Omental fat pad (tissue), 4 donors: Measurements from ENCODE around the gene KRT23. TPM values are rescaled to one million over a fixed set of nuclear protein-coding genes. Genes with fewer than 3 reads are reported as not detected.

ENCODE experiments used
- ATAC-seq: fragments of 150-250 bp; one replicate; pipeline ENCODE4 v1.9.1; 2016; ENCODE audit warnings: mild to moderate bottlenecking, moderate library complexity; ENCODE audit not compliant: low FRiP score
- DNase-seq: peaks from one replicate; pipeline ENCODE4 v3.0.0-alpha.2; 2019; ENCODE audit warnings: low spot score
- total RNA-seq, 4 donors: library from RNA; depleted of rRNA; stranded (reverse); fragments of >200 nt; gene quantifications; one replicate each; pipeline ENCODE4 v1.1.0, GENCODE V29; 2016
- TF ChIP-seq, protein P1 (sequence below), 3 donors: fragments of 450-650 bp; IDR thresholded peaks; one replicate each; pipeline ENCODE4 v1.5.1; 2016 to 2017; ENCODE audit warnings: antibody characterized with exemption in 3 of 3, mild to moderate bottlenecking in 3 of 3, moderate library complexity in 2 of 3

Gene KRT23
- total RNA-seq, 4 donors from 2014 or later, result 4.3 TPM; not detected in 3

DNA sequence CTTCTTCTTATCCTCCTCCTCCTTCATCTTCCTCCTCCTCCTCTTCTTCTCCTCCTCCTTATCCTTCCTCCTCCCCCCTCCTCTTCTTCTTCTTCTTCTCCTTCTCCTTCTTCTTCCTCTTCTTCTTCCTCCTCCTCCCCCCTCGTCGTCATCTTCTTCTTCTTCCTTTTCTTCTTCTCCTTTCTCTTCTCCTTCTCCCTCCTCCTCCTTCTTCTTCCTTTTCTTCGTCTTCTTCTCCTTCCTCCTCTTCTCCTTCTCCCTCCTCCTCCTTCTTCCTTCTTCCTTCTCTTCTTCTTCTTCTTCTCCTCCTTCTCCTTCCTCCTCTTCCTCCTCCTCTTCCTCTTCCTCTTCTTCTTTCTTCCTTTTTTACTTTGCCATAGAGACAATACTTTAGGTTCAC lies 5.1 kb upstream of the KRT23 start:
- DNase-seq (no peak), ATAC-seq (no peak)
- TF ChIP-seq, protein P1, sequence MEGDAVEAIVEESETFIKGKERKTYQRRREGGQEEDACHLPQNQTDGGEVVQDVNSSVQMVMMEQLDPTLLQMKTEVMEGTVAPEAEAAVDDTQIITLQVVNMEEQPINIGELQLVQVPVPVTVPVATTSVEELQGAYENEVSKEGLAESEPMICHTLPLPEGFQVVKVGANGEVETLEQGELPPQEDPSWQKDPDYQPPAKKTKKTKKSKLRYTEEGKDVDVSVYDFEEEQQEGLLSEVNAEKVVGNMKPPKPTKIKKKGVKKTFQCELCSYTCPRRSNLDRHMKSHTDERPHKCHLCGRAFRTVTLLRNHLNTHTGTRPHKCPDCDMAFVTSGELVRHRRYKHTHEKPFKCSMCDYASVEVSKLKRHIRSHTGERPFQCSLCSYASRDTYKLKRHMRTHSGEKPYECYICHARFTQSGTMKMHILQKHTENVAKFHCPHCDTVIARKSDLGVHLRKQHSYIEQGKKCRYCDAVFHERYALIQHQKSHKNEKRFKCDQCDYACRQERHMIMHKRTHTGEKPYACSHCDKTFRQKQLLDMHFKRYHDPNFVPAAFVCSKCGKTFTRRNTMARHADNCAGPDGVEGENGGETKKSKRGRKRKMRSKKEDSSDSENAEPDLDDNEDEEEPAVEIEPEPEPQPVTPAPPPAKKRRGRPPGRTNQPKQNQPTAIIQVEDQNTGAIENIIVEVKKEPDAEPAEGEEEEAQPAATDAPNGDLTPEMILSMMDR (IDR thresholded peaks at IDR 0.05), result no peak

GRCh38 chr17:40940266-40940665 lies 2.8 kb upstream of the KRT23 start:
- no peak for ATAC-seq
- TF ChIP-seq, protein P1 (IDR thresholded peaks at IDR 0.05), result no peak
- DNase-seq, result no peak

GRCh38 chr17:40938981-40939380 lies 1.5 kb upstream of the KRT23 start:
- no peak for ATAC-seq
- TF ChIP-seq, protein P1 (IDR thresholded peaks at IDR 0.05), result no peak
- no peak for DNase-seq

DNA sequence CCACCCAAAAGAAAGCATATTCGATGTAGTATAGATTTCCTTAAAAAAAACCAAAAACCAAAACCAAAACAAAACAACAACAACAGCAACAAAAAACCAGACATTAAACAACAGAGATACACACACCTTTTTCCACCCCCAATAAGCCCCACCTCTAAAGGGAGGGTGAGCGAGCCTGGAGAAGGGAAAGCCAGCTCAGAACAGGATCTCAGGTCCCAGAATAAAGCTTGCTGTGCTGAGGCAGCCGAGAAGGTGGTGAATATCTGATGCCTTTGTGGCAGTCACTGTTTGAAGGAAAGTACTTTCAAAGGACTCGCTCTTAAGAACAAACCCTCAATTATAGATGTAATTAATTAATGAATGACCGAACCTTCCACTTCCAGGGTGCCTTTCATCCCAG lies 470 bp downstream of the KRT23 start:
- DNase-seq, result no peak
- TF ChIP-seq, protein P1 (IDR thresholded peaks at IDR 0.05), result no peak
- ATAC-seq, result no peak

GRCh38 chr17:40936437-40936971 lies 942 bp downstream of the KRT23 start:
- DNase-seq (no peak), ATAC-seq (no peak)
- TF ChIP-seq, protein P1 (IDR thresholded peaks at IDR 0.05), result no peak

DNA sequence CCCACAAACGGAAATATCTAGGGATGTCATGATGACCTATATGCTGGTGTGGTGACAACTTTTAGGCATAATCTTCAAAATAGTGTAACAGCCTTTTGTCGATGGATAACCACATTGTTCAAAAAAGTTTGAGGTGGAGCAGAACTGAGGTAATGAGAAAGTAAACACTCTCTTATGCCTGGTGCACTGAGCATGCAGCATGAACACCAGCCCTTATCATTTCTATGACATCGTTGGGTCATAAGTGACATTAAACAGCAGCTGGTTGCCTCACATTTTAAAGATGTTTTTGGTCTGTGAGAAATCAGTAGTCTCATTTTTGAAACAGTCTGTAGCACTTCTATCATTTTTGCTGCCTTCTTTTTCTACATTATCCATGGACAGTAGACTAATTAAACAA lies 1.8 kb downstream of the KRT23 start:
- TF ChIP-seq, protein P1 (IDR thresholded peaks at IDR 0.05), result no peak
- DNase-seq (no peak), ATAC-seq (no peak)

- TF ChIP-seq, protein P1 (IDR thresholded peaks at IDR 0.05), result no peak
- DNase-seq (no peak), ATAC-seq (no peak)
Measured at GRCh38 chr17:40932608-40933007, 4.8 kb downstream of the KRT23 start.
